Progenitor cell of endocrine pancreas (in vitro differentiated cells): Measurements from ENCODE around the gene MPRIP. TPM values are rescaled to one million over a fixed set of nuclear protein-coding genes. Genes with fewer than 3 reads are reported as not detected.
"Not testable (repeated sequence)": the region's sequence is repeated elsewhere in the genome, so short reads cannot be mapped to it uniquely, and the experiment has no call there.

Experiments used
- DNase-seq: peaks from one replicate; pipeline ENCODE4 v3.0.0; 2021; ENCODE audit warnings: low spot score; ENCODE audit not compliant: unreplicated experiment
- H3K27ac Mint-ChIP-seq: 2 replicates; pipeline ENCODE4 v1.8.0; 2021; ENCODE audit warnings: mild to moderate bottlenecking, moderate library complexity, mixed read lengths
- H3K27me3 Mint-ChIP-seq: 2 replicates; pipeline ENCODE4 v1.8.0; 2021; ENCODE audit warnings: mixed read lengths
- H3K36me3 Mint-ChIP-seq: 2 replicates; pipeline ENCODE4 v1.8.0; 2022; ENCODE audit warnings: mixed read lengths; ENCODE audit not compliant: insufficient read depth
- H3K4me1 Mint-ChIP-seq: 2 replicates; pipeline ENCODE4 v1.8.0; 2021; ENCODE audit warnings: low read depth, mixed read lengths
- H3K4me3 Mint-ChIP-seq: 2 replicates; pipeline ENCODE4 v1.8.0; 2021; ENCODE audit warnings: low read depth, mild to moderate bottlenecking, moderate library complexity, mixed read lengths
- H3K9me3 Mint-ChIP-seq: 2 replicates; pipeline ENCODE4 v1.8.0; 2021; ENCODE audit warnings: low read depth, mixed read lengths
- CTCF ChIP-seq: fragments of 200-600 bp; sonication (generic); IDR thresholded peaks from one replicate; pipeline ENCODE4 v1.5.0; 2021; ENCODE audit warnings: antibody characterized with exemption, mild to moderate bottlenecking; ENCODE audit not compliant: unreplicated experiment
- long read RNA-seq: library from polyadenylated mRNA; unstranded; transcript quantifications from one replicate; pipeline ENCODE4 v2.0.0, GENCODE V29; 2020
- total RNA-seq: library from RNA; stranded (reverse); gene quantifications from 2 replicates; pipeline ENCODE4 v1.2.1, GENCODE V29; 2021

Gene MPRIP, protein sequence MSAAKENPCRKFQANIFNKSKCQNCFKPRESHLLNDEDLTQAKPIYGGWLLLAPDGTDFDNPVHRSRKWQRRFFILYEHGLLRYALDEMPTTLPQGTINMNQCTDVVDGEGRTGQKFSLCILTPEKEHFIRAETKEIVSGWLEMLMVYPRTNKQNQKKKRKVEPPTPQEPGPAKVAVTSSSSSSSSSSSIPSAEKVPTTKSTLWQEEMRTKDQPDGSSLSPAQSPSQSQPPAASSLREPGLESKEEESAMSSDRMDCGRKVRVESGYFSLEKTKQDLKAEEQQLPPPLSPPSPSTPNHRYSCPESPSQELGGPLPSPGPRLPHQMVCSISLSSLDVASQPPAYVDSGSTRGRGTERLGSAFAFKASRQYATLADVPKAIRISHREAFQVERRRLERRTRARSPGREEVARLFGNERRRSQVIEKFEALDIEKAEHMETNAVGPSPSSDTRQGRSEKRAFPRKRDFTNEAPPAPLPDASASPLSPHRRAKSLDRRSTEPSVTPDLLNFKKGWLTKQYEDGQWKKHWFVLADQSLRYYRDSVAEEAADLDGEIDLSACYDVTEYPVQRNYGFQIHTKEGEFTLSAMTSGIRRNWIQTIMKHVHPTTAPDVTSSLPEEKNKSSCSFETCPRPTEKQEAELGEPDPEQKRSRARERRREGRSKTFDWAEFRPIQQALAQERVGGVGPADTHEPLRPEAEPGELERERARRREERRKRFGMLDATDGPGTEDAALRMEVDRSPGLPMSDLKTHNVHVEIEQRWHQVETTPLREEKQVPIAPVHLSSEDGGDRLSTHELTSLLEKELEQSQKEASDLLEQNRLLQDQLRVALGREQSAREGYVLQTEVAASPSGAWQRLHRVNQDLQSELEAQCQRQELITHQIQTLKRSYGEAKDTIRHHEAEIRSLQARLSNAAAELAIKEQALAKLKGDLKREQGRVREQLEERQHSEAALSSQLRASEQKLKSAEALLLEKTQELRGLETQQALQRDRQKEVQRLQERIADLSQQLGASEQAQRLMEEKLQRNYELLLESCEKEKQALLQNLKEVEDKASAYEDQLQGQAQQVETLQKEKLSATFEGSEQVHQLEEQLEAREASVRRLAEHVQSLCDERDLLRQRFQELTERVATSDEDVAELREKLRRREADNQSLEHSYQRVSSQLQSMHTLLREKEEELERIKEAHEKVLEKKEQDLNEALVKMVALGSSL (N-terminal part only)
- 180 and 195 TPM in 2 replicates for total RNA-seq
- long read RNA-seq, full-length matches to known transcripts, result 1 of 24 reads
- long read RNA-seq, partial matches to known transcripts, result 7 of 24 reads
- long read RNA-seq, other reads (novel, unspliced or antisense), result 16 of 24 reads

- H3K36me3 Mint-ChIP-seq, result peaks cover 4% of the 10 kb centered on the region
- peaks cover 2% of the 10 kb centered on the region for H3K9me3 Mint-ChIP-seq
- DNase-seq, result no peak
- peaks cover 31% of the 10 kb centered on the region for H3K4me1 Mint-ChIP-seq
- TF ChIP-seq CTCF, result no peak
- H3K4me3 Mint-ChIP-seq, result peak within 1 kb of the TSS; percentile 94
- peak within 1 kb of the TSS; percentile 96 for H3K27ac Mint-ChIP-seq
- peaks cover 5% of the 10 kb centered on the region for H3K27me3 Mint-ChIP-seq
Observed at GRCh38 chr17:17042384-17042736, at the start of gene MPRIP. MPRIP (plus strand) TSS chr17:17042457; CDS start chr17:17042849, 392 bp downstream.

- Mint-ChIP-seq H3K4me3 (no peak overlapping the region), H3K9me3 (peaks cover 3% of the 10 kb centered on the region), H3K27ac (no peak overlapping the region), H3K36me3 (no peaks in the 10 kb centered on the region), H3K27me3 (peaks cover under 1% of the 10 kb centered on the region), H3K4me1 (no peaks in the 10 kb centered on the region)
- DNase-seq, result no peak
- TF ChIP-seq CTCF, result no peak
Observed at GRCh38 chr17:16994631-16995030, 47.6 kb upstream of the MPRIP start.

GRCh38 chr17:16995930-16996329 is 46.3 kb upstream of the MPRIP start:
- no peak overlapping the region for H3K27ac Mint-ChIP-seq
- H3K36me3 Mint-ChIP-seq, result no peaks in the 10 kb centered on the region
- H3K9me3 Mint-ChIP-seq, result peaks cover 3% of the 10 kb centered on the region
- no peak for TF ChIP-seq CTCF
- H3K27me3 Mint-ChIP-seq, result peaks cover 3% of the 10 kb centered on the region
- H3K4me3 Mint-ChIP-seq, result no peak overlapping the region
- no peak for DNase-seq
- no peaks in the 10 kb centered on the region for H3K4me1 Mint-ChIP-seq

DNA sequence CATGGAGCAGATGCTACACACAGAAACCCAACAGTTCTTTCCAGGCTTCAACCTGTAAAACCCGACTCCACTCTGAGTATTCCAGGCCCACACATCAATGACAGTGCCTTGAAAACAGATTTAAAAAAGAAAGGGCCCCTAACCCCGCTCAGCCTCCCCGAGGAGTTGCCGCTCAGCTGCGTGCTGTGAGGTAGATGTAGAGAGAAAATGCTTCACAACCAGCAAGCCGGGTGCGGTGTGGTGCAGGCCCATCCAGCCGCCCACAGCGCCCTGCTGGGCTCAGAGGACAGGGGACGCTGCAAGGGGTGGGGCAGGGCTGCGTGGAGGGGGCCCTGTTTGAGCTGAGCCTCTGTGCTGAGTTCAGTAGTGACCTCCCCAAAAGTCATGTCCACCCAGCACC is 45.5 kb upstream of the MPRIP start:
- H3K4me3 Mint-ChIP-seq, H3K27me3 Mint-ChIP-seq, DNase-seq, H3K36me3 Mint-ChIP-seq, H3K9me3 Mint-ChIP-seq, H3K27ac Mint-ChIP-seq, H3K4me1 Mint-ChIP-seq: not testable (repeated sequence)

DNA sequence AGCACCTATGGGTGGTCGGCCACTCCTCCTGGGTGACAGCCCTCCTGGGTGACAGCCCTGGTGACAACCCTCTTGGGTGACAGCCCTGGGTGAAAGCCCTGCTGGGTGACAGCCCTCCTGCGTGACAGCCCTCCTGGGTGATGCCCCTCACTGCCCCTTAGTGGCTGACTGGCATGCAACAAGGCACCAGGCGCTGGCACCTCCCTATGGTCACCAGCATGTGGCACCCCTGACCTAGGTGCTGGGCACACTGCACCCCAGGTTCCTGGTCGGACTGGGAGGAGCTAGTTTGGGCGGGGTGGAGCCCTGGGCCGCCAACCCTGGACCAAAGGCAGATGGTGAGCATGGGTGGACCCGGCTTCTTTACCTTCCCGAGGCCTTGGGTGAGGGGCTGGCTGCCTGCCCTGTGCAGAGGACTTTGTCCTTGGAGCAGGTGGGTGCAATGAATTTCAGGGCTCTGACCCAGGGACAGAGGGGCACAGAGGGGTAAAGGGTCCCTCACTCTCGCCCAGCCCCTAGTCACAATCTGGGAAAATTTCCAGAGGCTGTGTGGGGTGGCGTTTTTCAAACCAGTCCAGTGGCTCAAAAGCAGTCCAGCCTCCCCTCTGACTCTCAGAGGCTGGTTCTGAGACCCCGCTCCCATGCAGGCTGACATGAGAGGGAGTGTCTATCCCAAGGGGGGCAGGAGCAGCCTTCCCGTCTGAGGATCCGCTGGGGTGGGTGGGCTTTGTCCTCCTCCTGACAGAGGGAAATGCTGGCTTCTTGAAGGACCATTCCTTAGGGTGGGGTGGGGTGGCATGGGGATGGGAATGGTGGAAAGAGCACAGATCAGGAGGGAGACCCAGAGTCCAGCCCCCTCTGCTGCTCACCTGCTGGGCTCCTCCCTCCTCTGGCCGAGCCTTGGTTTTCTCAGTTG is 44.5 kb upstream of the MPRIP start:
- Mint-ChIP-seq H3K9me3 (peaks cover 3% of the 10 kb centered on the region), H3K27ac (no peak overlapping the region), H3K27me3 (peaks cover 3% of the 10 kb centered on the region), H3K4me1 (no peaks in the 10 kb centered on the region), H3K4me3 (no peak overlapping the region), H3K36me3 (no peaks in the 10 kb centered on the region)
- no peak for DNase-seq
- no peak for TF ChIP-seq CTCF
